Right forelimb (tissue), 1 donor: ENCODE measurements around the gene PLXNA4.

ENCODE experiments used
- DNase-seq: peaks from one replicate; pipeline ENCODE4 v3.0.0-alpha.2; 2018

PLXNA4 gene

GRCh38 chr7:132100981-132101380 is 475.3 kb downstream of the PLXNA4 start:
- no peak for DNase-seq

DNA sequence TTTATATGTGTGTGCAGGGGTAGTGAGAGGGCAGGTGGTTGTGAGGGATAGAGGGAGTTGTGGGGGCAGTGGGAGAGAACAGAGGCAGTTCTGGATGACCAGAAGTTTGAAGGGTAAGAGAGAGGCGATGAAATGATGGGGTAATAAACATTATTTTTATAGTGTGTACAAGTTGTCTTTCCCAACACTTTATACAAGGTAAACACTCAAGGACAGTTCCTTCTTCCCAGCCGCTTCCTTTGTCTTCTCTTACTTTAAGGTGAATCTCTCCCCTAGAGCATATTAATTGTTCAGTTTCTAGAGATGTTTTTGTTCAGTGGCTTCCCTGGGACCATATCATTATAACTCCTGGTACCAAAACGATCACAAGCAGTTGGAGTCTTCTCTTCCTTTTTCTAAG is 475.8 kb downstream of the PLXNA4 start:
- DNase-seq = no peak

DNA sequence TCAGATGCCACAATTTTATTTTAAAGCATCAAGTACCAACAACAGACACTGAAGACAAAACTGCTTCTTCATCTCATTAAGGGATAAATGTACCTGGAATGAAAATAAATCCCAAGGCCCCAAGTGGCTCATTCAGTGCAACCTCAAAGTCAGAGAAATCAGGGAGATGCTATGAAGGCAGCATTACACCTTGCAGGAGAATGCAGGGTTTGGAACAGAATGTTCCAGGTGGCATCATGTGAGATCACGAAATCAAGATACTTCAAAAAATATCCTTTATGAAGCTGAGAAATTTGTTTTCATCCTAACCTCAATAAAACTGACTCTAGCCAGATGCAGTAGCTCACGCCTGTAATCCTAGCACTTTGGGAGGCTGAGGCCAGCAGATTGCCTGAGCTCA is 477.1 kb downstream of the PLXNA4 start:
- no peak for DNase-seq

DNA sequence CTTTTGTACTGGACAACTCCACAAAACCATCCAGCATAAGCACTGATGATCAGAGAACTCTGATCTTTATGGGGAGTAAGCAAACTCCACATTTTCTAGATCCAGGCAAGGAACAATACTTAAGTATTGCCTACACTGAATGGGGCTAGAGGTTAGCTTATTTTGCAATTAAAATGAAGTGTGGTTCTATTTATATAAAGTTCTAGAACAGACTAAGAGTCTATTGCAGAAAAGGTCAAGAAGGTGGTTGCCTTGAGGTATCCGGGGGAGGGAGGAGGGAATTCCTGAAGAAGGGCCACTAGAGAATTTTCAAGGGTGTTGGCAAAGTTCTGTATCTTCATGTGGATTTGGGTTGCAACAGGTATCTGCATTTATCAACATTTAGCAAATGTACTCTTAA is 477.9 kb downstream of the PLXNA4 start:
- DNase-seq = no peak

DNA sequence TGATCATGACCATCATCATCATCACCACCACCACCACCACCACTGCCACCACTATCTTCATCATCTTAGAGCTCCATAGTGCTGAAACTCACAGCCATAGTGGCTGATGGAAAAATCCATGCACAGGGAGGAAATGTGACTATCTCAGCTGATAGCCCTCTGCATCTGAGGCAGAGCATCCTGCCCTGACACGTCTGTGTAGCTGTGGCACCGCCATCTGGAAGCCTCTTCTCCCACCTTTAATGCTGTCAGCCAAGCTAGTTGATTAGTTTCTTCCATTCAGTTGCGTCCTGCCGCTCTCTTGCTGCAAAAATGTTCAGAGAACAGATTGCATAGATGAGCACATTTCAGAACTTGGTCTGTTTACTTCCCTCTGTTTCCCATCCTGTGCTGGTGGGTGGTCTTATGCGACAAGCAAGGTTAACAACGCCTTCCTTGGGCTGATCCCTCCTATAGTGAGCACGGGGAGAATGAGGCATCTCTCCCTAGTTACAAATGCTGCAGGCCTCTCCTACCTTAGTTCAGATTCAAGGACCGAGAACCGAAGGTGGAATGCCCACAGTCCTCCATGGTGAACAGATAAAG is 478.6 kb downstream of the PLXNA4 start:
- DNase-seq = no peak

DNA sequence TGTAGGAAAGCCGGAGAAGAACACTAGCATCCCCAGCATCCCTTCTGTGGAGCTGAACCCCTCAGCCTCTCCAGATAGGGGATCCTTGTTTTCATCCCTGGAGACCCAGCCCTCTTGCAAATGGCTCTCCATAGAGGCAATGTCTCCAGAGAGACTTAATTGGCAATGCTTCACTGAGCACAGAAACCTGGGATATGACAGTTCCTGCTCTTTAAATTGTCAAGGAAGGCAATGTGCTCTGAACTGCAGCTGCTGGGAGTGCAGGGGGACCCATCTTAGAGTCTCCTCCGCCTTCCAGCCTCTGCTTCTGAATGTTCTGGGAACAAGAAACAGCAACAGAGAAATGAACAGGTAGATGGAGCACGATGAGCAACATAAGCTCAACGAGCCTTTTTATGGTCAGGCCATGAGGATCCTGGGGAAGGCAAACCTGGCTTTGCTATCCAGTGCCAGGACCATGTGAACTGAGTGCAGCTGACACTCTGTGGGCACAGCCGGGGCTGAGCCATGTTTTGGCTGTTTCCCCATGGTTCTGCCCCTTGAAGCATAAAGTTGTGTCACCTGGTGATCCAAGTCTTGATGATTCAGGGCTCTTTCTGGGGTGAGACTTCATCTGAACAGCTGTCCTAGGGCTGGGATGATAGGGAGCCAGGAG is 481.0 kb downstream of the PLXNA4 start:
- no peak for DNase-seq

DNA sequence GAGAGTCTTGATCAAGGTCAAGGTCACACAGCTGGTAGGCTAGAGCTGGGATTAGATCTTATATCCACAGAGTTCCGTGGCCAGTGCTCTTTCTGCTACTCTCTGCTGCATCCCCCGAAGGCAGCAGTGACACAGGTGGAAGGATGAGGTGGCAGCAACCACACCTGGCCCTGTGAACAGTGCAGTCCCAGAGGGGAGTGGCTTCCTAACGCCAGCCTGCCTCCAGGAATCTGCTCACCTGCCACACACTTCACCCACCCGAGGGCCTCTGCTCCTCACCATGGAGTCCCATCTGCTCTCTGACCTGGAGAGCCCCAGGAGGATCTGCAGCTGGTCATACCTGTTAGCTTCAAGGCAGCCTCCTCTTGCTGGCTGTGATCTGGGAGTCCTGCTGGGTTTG is 484.2 kb downstream of the PLXNA4 start:
- no peak for DNase-seq

DNA sequence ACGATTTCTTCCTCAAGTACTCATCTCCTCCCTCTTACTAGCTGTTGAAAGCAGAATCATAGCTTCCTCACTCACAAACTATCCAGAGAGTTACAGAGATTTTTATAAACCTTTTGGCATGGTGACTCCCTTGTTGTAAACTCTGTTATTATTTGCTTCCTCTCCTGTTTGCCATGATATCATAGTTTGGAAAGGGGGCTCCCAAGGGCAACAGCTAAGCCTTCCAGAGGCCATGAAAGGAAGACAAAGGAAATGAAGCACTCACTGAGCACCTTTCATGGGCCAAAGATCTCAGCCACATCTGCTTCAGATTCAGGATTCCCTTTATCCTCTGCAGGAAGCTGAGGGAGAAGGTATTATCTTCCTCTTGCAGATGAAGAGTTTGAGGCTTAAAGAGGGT is 484.6 kb downstream of the PLXNA4 start:
- no peak for DNase-seq

DNA sequence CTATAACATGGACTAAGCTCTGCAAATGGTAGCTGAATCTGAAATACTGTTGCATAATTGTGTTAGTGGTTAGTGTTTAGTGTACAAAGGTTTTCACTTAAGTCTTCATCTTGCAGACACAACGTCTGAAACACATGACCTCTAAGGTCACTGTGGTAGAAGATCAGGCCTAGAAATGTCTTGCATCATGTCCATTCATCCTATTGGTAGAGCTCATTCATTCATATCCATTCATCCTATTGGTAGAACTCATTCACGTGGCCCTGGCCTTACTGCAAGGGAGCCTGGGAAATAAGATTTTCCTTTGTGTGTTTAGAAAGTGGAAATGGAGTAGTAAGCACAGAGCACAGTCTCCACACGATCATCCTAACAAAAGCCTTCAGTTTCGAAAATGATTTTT is 485.8 kb downstream of the PLXNA4 start:
- no peak for DNase-seq

GRCh38 chr7:132089356-132089755 is 486.9 kb downstream of the PLXNA4 start:
- DNase-seq = no peak

- DNase-seq = no peak
Observed at GRCh38 chr7:132087421-132087820, 488.8 kb downstream of the PLXNA4 start.

DNA sequence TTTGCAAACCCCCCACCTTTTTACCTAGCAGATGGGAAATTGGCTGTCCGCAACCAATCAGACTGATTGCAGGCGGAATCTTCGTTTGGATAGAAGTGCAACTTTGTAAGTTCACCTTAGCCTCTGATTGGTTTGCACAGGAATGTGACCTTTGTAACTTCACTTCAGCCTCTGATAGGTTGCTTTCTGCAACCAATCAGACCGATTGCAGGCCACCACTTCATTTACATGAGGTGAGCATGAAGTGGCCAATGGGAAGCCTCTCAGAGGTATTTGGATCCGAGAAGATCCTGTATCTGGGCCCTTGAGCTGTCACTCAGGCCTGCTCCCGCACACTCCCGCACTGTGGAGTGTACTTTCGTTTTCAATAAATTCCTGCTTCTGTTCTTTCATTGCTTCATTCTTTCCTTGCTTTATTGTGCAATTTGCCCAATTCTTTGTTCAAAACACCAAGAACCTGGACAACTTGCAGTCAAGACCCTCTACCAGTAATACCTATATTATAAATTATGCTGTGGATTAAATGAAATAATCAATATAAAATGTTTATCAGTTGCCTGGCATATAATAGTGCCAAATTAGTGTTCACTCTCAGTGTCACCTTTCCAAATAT is 491.4 kb downstream of the PLXNA4 start:
- no peak for DNase-seq

DNA sequence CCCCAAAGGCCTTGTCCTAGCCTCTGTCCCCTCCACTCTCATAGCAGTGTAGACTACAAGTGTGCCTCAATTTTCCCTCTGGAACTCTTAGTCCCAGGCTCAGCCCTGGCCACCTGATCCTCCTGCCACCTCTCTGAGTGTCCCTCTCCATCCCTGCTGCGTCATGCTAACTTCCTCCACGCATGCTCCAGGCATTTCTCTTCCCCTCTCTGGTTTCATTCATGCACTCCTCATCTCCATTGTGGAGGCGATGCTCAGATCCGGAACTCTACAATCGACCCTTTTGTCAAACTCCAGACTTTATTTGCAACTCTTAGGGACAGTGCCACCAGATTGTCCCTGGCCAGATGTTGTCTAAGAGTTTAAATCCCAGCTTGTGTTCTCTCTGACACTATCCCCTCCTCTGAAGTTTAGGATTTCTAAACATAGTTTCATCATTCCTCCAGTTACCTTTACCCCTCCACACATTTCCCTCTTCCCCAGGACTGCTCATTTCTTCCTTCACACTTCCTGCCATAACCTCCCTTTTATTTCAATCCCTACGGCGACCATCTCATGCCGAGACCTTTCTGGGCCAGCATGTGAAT is 492.6 kb downstream of the PLXNA4 start:
- DNase-seq = no peak

DNA sequence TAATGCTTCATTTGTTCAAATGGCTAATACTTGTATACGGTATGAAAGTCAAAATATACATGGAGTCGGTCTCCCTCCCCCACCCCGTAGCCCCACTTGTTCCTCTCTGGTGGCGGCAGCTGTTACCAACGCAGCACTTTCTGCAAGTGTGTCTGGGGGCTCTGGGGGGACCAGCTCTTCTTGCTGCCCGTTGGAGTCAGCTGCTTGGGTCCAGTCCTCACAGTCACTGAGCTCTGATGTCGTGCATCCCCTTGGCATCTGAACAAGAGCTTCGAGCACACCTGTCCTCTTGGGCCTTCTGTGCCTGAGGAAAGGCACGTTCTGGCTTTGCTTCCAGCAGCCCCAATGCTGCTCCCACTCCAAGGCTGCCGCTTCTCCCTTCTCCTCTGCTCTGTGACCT is 493.1 kb downstream of the PLXNA4 start:
- no peak for DNase-seq

GRCh38 chr7:132082394-132082793 is 493.9 kb downstream of the PLXNA4 start:
- DNase-seq = no peak

DNA sequence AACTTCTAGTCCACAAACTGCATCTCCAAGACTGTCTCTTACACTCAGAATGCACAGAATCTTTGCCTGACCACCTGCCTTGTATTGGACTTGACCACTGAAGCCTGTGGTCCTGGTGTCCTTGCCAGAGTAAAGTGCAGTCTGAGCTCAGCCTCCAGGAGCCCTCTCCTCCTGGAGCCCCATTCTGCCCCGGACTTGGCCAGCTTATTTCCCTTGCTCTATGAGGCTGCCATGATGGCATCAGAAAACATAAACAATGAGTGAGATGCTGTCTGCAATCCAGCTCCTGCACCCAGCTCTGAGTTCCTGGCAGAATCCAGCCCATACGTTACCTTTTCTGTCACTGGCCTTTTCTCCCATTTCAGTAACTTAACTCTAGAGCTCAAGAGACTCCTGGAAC is 494.6 kb downstream of the PLXNA4 start:
- DNase-seq = no peak

DNA sequence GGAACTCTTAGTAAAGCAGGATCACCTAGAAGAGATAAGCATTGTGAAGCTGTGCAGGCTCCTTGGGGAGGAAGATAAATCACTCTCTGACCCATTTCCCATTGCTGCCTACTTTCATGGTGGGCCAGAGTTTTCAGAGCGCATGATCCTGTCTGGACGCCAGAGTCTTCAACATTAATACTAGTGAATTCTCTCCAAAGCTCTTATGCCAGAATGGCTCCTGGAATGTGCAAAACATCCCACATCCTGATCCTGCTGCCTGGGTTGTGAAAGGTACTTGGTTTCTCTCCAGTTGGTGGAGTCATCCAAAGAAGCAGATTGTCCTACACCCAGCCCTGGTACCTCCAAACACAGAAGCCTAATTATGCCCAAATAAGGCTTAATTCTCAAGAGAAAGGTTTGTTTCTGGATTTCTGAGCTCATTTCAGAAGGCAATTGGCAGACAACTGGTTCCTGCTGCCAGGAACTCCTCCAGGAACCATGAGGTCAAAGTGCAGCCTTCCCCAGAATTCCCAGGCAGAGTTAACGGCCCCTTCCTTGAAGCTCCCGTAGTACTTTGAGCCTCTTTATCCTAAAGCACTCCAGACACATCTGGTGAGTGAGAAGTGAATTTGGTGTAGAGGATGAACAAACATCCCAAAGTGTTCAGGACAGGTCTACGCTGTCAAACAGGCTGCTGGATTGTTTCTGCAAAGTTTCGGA is 495.2 kb downstream of the PLXNA4 start:
- DNase-seq = no peak

DNA sequence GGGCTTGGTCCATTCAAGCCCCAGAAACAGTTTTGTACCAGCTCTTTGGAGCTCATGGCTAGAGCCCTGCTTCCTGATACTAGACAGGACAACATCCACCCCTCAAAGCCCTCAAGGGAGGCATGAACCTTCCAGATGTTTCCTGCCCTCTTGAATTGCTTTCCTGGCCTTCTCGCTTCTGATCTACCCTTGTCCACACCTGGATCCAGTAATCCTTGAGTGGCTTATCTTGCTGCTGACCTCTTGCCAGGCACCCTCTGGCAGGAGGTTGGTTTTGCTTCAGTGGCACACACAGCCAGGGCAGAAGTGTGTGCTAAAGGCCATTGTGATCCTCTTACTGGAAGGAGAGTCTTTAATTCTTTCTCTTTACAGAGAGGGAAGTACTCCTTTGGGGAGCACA is 495.8 kb downstream of the PLXNA4 start:
- no peak for DNase-seq

DNA sequence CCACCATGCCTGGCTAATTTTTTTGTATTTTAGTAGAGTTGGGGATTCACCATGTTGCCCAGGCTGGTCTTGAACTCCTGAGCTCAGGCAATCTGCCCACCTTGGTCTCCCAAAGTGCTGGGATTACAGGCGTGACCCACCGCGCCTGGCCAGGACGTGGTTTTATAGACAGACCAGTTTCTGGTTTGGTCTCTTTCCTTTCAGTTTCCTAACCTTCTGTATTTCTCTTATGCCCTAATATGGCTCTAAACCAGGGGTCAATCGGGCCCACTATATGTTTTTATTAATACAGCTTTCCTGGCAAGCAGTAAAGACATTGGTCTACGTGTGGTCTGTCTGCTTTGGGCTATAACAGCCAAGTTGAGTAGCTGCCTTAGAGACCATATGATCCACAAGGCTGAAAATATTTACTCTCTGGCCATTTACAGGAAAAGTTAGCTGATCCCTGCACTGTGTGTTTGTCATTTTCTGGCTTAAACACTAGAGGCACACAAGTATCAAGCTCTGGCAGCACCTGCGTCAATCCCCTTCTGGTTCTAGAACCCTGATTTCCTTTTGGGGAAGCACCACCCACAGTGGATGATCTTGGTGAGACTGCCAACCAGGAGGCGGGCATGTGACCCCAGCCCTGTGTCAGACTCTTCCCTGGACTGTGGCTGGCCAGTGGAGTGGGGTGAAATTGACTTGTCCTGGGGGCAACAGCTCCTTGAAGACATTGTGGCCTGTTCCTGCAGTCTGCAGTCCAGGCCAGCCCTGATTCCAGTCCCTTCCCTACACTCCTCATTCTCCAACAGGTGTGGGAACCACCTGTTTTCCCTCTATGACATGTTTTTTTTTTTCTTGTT is 497.2 kb downstream of the PLXNA4 start:
- DNase-seq = no peak

DNA sequence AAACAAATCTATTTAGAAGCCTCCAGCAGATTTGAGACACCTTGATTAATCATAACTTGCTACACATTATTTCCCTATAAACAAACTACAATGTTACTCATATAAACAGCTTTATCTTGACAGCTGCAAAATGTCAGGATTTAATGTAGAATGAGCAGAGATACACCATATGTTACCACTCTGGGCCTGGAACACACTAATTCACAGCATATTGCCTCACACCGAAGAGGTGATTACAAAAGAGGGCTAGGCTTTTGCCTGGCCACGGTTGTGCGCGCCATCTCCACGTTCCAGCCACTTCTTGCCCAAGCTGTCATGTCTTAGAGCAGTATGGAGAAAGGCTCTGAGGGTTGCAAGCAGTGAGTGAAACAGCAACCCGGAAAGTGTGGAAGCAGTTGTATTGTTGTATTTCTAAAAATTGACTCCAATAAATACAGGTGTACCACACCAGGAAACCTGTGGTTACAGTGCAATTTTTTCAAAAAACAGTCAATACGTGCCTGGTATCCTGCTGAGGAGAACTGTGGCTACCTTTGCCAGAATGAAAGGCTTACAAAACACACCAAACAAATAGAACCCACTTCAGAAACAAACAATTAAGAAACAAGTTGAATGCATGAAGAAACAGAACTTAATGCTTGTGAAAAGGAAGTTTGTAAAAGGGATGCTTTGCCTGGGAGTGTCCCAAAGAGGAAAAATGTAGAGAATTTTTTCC is 498.1 kb downstream of the PLXNA4 start:
- DNase-seq = no peak

GRCh38 chr7:132076301-132077035 is 499.8 kb downstream of the PLXNA4 start:
- no peak for DNase-seq
